Osteocyte (in vitro differentiated cells): ENCODE data around the gene MTREX. TPM values are rescaled to one million over a fixed set of nuclear protein-coding genes. Genes with fewer than 3 reads are reported as not detected.

Experiments used
- DNase-seq: peaks from one replicate; pipeline ENCODE4 v3.0.0; 2021; ENCODE audit warnings: mixed read lengths; ENCODE audit not compliant: unreplicated experiment; ENCODE audit errors: extremely low spot score
- H3K27ac Mint-ChIP-seq: one replicate; pipeline ENCODE4 v1.8.0; 2021; ENCODE audit warnings: mild to moderate bottlenecking, mixed read lengths; ENCODE audit not compliant: unreplicated experiment
- H3K27me3 Mint-ChIP-seq: one replicate; pipeline ENCODE4 v1.8.0; 2021; ENCODE audit warnings: mixed read lengths; ENCODE audit not compliant: unreplicated experiment
- H3K36me3 Mint-ChIP-seq: one replicate; pipeline ENCODE4 v1.8.0; 2021; ENCODE audit warnings: mixed read lengths; ENCODE audit not compliant: unreplicated experiment
- H3K4me1 Mint-ChIP-seq: one replicate; pipeline ENCODE4 v1.8.0; 2021; ENCODE audit warnings: mixed read lengths; ENCODE audit not compliant: unreplicated experiment
- H3K4me3 Mint-ChIP-seq: one replicate; pipeline ENCODE4 v1.8.0; 2021; ENCODE audit warnings: mild to moderate bottlenecking, moderate library complexity, mixed read lengths; ENCODE audit not compliant: unreplicated experiment
- H3K9me3 Mint-ChIP-seq: one replicate; pipeline ENCODE4 v1.8.0; 2021; ENCODE audit warnings: mixed read lengths; ENCODE audit not compliant: unreplicated experiment
- total RNA-seq: library from RNA; stranded (reverse); gene quantifications from 2 replicates; pipeline ENCODE4 v1.2.1, GENCODE V29; 2021
- TF ChIP-seq, protein P1 (sequence below): fragments of 200-600 bp; sonication (generic); IDR thresholded peaks from 2 replicates; pipeline ENCODE4 v1.5.0; 2021; ENCODE audit warnings: antibody characterized with exemption, mild to moderate bottlenecking, moderate library complexity

Gene MTREX
- total RNA-seq, 1 donor from 2014 or later: 58.5 TPM

GRCh38 chr5:55385227-55385626 is 77.4 kb downstream of the MTREX start:
- TF ChIP-seq, protein P1, sequence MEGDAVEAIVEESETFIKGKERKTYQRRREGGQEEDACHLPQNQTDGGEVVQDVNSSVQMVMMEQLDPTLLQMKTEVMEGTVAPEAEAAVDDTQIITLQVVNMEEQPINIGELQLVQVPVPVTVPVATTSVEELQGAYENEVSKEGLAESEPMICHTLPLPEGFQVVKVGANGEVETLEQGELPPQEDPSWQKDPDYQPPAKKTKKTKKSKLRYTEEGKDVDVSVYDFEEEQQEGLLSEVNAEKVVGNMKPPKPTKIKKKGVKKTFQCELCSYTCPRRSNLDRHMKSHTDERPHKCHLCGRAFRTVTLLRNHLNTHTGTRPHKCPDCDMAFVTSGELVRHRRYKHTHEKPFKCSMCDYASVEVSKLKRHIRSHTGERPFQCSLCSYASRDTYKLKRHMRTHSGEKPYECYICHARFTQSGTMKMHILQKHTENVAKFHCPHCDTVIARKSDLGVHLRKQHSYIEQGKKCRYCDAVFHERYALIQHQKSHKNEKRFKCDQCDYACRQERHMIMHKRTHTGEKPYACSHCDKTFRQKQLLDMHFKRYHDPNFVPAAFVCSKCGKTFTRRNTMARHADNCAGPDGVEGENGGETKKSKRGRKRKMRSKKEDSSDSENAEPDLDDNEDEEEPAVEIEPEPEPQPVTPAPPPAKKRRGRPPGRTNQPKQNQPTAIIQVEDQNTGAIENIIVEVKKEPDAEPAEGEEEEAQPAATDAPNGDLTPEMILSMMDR: no peak
- Mint-ChIP-seq H3K36me3 (peaks cover 47% of the 10 kb centered on the region), H3K4me1 (peaks cover 2% of the 10 kb centered on the region), H3K27me3 (no peaks in the 10 kb centered on the region), H3K27ac (no peak overlapping the region), H3K4me3 (no peak overlapping the region), H3K9me3 (peaks cover 13% of the 10 kb centered on the region)
- no peak for DNase-seq

- Mint-ChIP-seq H3K27ac (no peak overlapping the region), H3K27me3 (no peaks in the 10 kb centered on the region), H3K4me1 (no peaks in the 10 kb centered on the region), H3K36me3 (peaks cover 47% of the 10 kb centered on the region), H3K4me3 (no peak overlapping the region), H3K9me3 (peaks cover 13% of the 10 kb centered on the region)
- TF ChIP-seq, protein P1: no peak
- no peak for DNase-seq
Measured at GRCh38 chr5:55385846-55386245, 78.1 kb downstream of the MTREX start.

DNA sequence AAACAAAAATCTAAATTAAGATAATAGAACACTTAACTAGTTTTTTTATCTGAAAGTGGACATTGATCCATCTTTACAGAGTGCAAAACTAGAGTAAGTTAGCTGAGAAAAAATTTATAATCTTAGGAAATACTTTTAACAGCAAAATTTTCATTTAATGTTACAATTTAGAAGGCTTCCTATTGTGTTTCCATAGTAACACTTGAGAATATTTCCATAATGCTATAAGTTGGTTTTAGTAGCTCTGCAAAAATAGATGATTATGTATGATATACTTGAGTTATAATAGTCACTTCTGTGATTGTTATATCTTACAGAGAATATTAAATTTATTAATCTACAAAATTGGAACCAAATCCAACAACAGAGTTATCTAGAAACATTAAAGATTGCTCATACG is 78.6 kb downstream of the MTREX start:
- no peak for DNase-seq
- Mint-ChIP-seq H3K4me3 (no peak overlapping the region), H3K36me3 (peaks cover 44% of the 10 kb centered on the region), H3K27ac (no peak overlapping the region), H3K4me1 (no peaks in the 10 kb centered on the region), H3K27me3 (no peaks in the 10 kb centered on the region), H3K9me3 (peaks cover 13% of the 10 kb centered on the region)
- TF ChIP-seq, protein P1: no peak

- no peak for DNase-seq
- Mint-ChIP-seq H3K4me3 (no peak overlapping the region), H3K27me3 (no peaks in the 10 kb centered on the region), H3K9me3 (peaks cover 13% of the 10 kb centered on the region), H3K4me1 (no peaks in the 10 kb centered on the region), H3K27ac (no peak overlapping the region), H3K36me3 (peaks cover 47% of the 10 kb centered on the region)
- TF ChIP-seq, protein P1: no peak
Measured at GRCh38 chr5:55387865-55388264, 80.1 kb downstream of the MTREX start.

DNA sequence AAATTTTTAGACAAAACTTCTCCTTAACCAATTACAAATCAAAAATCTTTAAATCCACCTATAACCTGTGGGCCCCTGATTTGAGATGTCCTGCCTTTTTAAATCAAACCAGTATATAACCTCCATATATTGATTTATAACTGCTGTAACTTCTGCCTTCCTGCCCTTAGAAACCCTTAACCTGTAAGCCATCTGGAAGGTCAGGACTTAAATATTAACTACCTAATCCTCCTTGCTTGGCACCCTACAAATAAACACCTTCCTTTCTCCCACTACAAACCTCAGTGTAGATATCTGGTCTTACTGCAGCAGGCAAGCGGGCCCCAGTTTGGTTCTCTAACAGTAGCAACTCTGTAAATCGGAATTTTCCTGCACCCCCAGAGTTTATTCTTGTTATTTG is 83.9 kb downstream of the MTREX start:
- no peak for DNase-seq
- H3K36me3 Mint-ChIP-seq: peaks cover 40% of the 10 kb centered on the region
- no peak overlapping the region for H3K4me3 Mint-ChIP-seq
- no peaks in the 10 kb centered on the region for H3K9me3 Mint-ChIP-seq
- TF ChIP-seq, protein P1: no peak
- H3K27ac Mint-ChIP-seq: no peak overlapping the region
- no peaks in the 10 kb centered on the region for H3K4me1 Mint-ChIP-seq
- no peaks in the 10 kb centered on the region for H3K27me3 Mint-ChIP-seq
